Central memory CD8-positive, alpha-beta T cell (primary cell): ENCODE data around the gene C14orf93.
A peak's percentile ranks its signal among the peaks of the same experiment; 100 is the strongest.

Source experiments
- ATAC-seq: fragments of 150-1000 bp; cut with Tn5 transposase; replicated peaks from 2 replicates; pipeline ENCODE4 v1.10.0; 2022; ENCODE audit warnings: mild to moderate bottlenecking, moderate FRiP score, moderate number of reproducible peaks; ENCODE audit not compliant: poor library complexity, severe bottlenecking; ENCODE audit errors: extremely low read depth
- DNase-seq, 2 donors: peaks; one replicate each; pipeline ENCODE4 v3.0.0; 2021; ENCODE audit warnings: low spot score in 2 of 2
- H3K27ac Mint-ChIP-seq: one replicate; pipeline ENCODE4 v1.8.0; 2022; ENCODE audit warnings: low read depth, mild to moderate bottlenecking, moderate library complexity, mixed read lengths
- H3K27me3 Mint-ChIP-seq: one replicate; pipeline ENCODE4 v1.8.0; 2022; ENCODE audit warnings: mixed read lengths
- H3K36me3 Mint-ChIP-seq: one replicate; pipeline ENCODE4 v1.8.0; 2022; ENCODE audit warnings: mild to moderate bottlenecking, moderate library complexity, mixed read lengths; ENCODE audit not compliant: insufficient read depth
- H3K4me1 Mint-ChIP-seq: one replicate; pipeline ENCODE4 v1.8.0; 2022; ENCODE audit warnings: mixed read lengths
- H3K4me3 Mint-ChIP-seq: one replicate; pipeline ENCODE4 v1.8.0; 2022; ENCODE audit warnings: mild to moderate bottlenecking, moderate library complexity, mixed read lengths
- H3K9me3 Mint-ChIP-seq: one replicate; pipeline ENCODE4 v1.8.0; 2022; ENCODE audit warnings: mixed read lengths

Gene C14orf93

DNA sequence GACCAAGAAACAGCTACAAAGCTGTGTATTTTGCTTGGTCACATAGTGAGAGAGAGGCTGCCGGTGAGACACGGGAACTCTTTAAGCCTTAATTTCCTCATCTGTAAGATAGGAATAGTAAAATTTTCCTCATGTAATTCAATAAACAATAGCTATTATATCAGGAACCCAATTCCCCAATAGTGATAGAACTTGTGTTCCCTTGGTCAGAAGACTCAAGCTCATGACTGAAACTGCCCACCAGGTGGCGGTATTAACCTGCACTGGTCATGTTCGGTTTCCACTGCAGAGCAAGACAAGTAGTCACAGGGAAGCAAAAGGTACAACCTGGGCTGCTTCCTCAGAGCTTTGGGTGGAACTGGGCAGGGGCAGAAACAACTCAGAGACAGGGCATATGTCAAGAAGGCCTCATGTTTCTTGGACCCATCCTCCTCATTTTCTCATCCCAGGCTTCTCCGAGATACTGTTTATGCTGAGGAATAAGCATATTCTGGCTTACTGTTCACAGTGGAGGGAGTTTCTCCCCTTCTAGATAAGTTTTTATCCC lies 23.4 kb downstream of the C14orf93 start:
- peaks cover 2% of the 10 kb centered on the region for H3K36me3 Mint-ChIP-seq
- H3K27me3 Mint-ChIP-seq: no peaks in the 10 kb centered on the region
- H3K4me3 Mint-ChIP-seq: no peak overlapping the region
- H3K4me1 Mint-ChIP-seq: no peaks in the 10 kb centered on the region
- no peaks in the 10 kb centered on the region for H3K9me3 Mint-ChIP-seq
- DNase-seq (peak; percentile 76 to 82), ATAC-seq (peak; percentile 66)
- H3K27ac Mint-ChIP-seq: no peak overlapping the region

DNA sequence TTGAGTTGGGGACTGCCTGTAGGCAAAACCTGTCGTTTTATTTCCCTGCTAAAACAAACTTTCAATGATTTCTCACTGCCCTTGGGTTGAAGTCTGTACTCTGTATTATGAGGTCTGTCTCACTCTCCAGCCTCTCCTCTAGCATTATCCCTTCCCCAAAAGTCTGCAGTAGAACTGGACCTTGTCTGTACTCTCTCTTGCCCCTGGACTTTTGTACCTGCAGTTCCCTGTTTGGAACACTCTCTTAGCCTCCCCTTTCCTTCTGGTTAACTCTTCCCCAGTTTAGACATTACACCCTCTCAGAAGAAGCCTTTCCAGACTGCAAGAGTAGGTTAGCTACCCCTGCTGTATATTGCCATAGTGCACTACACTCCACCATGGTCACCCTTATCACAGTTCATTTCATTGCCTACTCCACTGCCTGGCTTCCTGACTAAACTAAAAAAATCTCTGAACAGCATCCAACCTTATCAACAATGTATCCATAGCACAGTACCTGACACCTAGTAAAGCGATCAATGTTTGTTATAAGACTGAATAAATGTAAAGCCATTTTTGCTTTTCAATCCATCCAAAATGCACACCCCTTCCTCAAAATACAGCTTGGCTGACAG lies 23.9 kb downstream of the C14orf93 start:
- Mint-ChIP-seq H3K4me3 (no peak overlapping the region), H3K4me1 (no peaks in the 10 kb centered on the region), H3K36me3 (peaks cover 2% of the 10 kb centered on the region), H3K9me3 (no peaks in the 10 kb centered on the region), H3K27me3 (no peaks in the 10 kb centered on the region), H3K27ac (no peak overlapping the region)
- no peak for ATAC-seq
- DNase-seq: no peak

DNA sequence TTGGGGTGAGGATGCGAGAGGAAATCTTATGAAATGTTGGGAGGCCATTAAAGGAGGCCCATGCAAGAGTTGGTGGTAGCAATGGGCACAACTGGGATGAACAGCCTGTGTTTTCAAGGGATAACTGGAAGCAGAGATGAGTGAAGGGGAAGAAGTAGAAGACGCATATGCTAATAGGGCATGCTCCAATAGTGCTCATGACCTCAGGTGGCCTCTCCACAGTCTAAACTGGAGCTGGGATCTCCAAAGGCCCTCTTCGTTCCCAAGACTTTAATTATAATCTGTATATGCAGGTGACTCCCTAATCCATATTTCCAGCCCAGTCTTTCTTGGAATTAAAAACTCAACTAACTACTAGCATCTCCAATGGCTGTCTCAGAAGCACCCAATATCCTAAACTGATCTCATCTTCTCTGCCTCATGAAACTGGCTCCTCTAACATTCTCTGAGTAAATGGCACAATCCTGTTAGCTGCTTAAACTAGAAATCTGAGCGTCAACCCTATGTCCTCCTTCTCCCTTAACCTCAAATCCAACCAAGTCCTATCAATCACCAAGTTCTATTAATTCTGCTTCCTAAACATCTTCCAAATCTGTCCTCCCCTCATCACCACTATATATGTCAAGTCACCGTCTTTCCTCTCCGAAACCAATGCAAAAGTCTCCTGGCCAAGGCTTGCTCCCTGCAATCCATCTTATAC lies 24.8 kb downstream of the C14orf93 start:
- Mint-ChIP-seq H3K36me3 (peaks cover 2% of the 10 kb centered on the region), H3K4me1 (no peaks in the 10 kb centered on the region), H3K4me3 (no peak overlapping the region), H3K9me3 (no peaks in the 10 kb centered on the region), H3K27ac (no peak overlapping the region), H3K27me3 (peaks cover under 1% of the 10 kb centered on the region)
- ATAC-seq (no peak), DNase-seq (no peak)

DNA sequence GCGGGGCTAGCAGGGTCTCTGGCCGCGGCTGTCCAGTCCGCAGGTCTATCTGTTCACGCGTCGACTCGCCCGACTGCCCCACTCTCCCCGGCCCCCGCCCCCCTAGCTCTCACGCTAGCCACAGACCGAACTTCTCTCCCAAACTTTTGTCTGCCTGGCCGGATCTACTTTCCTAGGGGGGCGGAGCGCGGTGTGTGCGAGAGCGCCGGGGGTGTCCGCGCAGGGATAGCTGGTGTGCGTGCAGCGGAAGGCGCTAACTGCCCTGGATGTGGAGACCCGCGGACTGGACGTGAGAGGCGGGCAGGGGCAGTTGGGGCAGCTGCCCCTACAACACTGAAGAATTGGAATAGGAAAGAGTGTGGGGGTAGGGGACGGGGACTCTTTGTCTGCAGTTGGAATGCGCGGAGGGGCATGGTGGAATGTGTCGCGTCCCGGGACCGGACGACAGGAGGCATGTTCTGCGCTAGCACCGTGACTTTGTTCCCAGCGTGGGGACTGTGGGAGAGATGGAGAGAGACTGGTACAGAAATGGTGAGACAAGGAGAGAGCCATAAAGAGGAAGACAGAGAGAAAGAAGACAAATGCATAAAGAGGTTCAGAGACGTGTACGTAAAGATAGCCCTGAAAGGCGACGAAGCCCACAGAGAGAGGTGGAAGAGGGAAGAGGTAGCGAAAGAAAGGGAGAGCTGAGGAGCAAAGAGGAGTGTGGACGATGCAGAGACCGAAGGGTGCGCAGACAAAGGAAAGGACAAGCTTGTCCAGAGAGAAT lies 27.3 kb downstream of the C14orf93 start, which contains the start of gene AJUBA:
AJUBA (minus strand) TSS at position 75 of the 769 bp plus-strand sequence. CDS start 285 bp downstream, outside the sequence.
- Mint-ChIP-seq H3K27ac (no peak within 1 kb of the TSS), H3K4me1 (no peaks in the 10 kb centered on the region), H3K4me3 (no peak within 1 kb of the TSS), H3K36me3 (peaks cover 2% of the 10 kb centered on the region), H3K9me3 (no peaks in the 10 kb centered on the region), H3K27me3 (peaks cover 6% of the 10 kb centered on the region)
- ATAC-seq (peak; percentile 58), DNase-seq (peak; percentile 35 to 50)

DNA sequence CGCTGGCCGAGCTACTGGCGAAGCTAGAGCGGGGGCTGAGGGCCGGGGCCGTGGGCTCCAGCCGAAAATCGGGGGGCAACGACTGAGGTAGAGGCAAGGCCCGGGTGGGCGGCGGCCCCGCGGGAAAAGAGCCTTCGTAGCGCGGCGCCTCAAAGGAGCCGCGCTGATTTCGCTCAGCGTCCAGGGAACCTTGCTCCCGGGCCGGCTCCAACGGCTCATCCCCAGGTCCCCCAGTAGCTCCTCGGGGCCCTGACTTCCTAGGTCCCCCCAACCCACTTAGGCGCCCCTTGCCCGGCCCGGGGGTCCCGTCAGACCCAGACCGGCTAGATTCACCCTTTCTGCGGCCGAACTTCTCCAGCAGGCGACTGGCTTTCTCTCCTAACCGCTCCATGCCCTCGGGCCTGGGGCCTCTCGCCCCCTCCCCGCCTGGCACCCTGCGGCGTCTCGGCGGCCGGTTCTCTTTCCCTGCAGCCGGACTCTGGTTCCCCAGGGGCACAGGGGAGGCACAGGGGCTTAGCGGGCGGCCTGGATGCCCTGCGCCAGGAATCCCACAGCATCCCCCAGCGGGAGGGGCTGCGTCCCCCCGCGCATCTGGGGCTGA lies 28.0 kb downstream of the C14orf93 start:
- Mint-ChIP-seq H3K27ac (no peak overlapping the region), H3K4me1 (no peaks in the 10 kb centered on the region), H3K27me3 (peaks cover 6% of the 10 kb centered on the region), H3K9me3 (no peaks in the 10 kb centered on the region), H3K4me3 (no peak overlapping the region), H3K36me3 (peaks cover 2% of the 10 kb centered on the region)
- ATAC-seq (no peak), DNase-seq (no peak)

DNA sequence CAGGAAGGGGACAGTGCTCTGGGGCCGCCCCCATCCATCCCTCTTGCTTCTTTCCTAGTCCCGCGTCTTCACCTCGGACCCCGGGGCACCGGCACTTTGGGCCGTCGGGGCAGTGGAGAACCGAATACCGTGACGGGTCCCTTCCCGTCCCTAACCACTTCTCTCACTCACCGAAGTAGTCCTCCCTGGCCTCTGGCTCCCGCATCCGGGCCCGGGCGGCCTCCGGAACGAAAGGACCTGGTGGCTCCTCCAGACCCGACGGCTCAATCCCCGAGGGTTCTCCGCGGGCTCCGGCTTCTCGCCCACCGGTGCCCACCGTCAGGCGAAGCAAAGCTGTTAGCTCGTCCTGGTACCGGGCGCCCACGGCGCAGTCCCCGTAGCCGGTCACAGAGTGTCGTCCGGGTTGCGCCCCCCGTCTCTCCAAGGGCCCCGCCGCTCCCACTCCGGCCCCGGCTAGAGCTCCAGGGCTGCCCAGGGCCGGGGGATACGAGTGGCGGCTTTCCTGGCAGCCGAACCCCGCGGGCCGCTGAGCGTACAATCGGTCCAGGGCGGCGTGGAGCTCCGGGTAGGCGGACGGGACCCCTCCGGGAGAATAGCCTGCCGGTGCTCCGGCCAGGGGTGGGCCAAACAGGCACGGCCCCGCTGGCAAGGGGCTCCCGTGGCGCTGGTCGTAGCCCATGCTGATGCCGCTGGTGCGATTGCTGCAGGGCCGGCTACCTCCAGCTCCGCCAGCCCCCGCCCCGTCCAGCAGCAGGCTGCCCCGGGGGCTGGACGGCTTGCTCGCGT lies 28.7 kb downstream of the C14orf93 start:
- H3K4me3 Mint-ChIP-seq: peak overlapping the region; percentile 42
- H3K27me3 Mint-ChIP-seq: peaks cover 6% of the 10 kb centered on the region
- H3K9me3 Mint-ChIP-seq: no peaks in the 10 kb centered on the region
- ATAC-seq (no peak), DNase-seq (no peak)
- peaks cover 2% of the 10 kb centered on the region for H3K36me3 Mint-ChIP-seq
- no peak overlapping the region for H3K27ac Mint-ChIP-seq
- no peaks in the 10 kb centered on the region for H3K4me1 Mint-ChIP-seq

DNA sequence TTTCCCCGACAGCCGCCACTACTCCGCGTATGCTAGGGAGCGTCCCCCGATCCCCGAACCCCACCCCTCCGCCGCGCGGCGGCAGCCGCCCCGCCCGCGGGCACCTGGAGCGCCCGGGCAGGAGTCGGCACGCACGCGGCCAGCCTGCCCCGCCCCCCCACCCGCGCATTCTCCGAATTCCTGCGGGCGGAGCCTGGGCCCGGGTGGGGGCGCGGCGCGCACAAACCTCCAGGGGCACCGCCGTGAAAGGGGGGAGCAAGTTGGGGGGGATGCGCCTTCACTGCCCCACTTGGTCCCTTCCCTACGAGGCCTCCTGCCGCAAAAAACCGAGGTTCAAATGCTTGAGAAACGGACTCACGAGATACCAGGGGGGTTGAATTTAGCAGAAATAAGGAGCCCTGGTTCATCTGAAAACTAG lies 29.3 kb downstream of the C14orf93 start:
- Mint-ChIP-seq H3K4me3 (peak overlapping the region; percentile 42), H3K27ac (no peak overlapping the region), H3K4me1 (no peaks in the 10 kb centered on the region), H3K36me3 (peaks cover 2% of the 10 kb centered on the region), H3K27me3 (peaks cover 6% of the 10 kb centered on the region), H3K9me3 (no peaks in the 10 kb centered on the region)
- no peak for ATAC-seq
- no peak for DNase-seq

DNA sequence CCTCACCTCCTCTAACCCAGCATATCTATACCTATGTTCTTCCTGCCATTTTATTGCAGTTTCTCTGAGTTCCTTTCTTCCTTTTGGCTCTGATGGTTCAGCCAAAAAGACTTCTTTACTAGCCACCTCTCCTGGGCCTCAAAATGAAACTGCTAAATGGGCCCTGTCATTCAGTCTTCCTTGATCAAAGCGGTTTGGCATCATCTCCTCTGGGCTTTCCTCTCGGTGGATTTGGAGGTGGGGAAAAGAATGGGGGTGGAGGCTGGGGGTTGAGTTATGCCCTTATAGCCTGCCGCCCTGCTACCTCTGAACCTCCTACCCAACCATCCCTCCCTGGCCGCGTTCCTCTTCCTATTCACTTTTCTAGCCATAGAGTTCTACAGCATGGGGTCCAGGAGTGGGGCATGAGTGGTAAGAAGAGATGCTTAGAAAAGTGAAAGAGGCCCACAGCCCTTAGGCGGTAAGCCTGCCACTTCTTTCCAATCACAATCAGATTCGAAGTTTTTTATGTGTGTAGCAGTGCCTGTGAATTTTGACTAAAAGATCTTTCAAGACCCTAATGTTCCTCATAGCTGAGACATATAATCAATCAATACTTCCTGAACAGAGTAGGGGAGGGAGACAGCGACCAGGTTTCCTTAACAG lies 30.1 kb downstream of the C14orf93 start:
- peak overlapping the region; percentile 42 for H3K4me3 Mint-ChIP-seq
- no peak for DNase-seq
- no peaks in the 10 kb centered on the region for H3K4me1 Mint-ChIP-seq
- H3K27me3 Mint-ChIP-seq: peaks cover 11% of the 10 kb centered on the region
- H3K27ac Mint-ChIP-seq: no peak overlapping the region
- no peak for ATAC-seq
- H3K36me3 Mint-ChIP-seq: peaks cover 2% of the 10 kb centered on the region
- no peaks in the 10 kb centered on the region for H3K9me3 Mint-ChIP-seq

DNA sequence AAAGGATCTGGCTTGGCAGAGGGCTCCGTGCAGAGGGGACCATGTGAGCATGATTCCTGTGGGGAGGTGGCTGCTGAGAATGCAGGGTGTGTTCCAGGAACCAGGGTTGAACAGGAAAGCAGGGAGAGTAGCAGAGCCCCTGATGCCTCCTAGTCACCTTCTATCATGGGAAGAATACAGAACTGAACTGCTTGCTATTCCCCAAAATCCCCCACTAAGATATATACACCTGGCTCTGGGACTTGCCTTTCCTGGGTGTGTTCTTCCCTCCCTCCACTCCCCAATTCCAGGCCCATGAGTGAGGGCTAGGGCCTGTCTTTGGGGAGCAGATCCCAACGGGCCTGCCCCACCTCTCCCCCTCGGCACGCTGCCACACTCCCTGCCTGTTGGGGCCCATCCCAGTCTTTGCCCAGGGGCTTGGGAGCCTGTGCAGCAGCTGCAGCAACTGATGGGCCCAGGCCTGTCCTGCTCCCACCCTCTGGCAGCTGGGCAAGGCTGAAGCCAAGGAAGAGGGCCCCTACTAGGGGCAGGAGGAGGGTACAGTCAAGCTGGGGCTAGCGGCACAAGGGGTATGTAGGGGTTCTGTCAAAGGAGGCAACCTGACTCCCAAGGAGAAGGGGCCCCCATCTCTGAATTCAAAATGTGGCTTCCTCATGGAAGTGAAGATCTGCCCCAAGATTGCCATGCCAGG lies 30.8 kb downstream of the C14orf93 start:
- Mint-ChIP-seq H3K4me3 (no peak overlapping the region), H3K9me3 (no peaks in the 10 kb centered on the region), H3K27me3 (peaks cover 15% of the 10 kb centered on the region), H3K27ac (no peak overlapping the region), H3K4me1 (no peaks in the 10 kb centered on the region), H3K36me3 (no peaks in the 10 kb centered on the region)
- no peak for DNase-seq
- no peak for ATAC-seq

DNA sequence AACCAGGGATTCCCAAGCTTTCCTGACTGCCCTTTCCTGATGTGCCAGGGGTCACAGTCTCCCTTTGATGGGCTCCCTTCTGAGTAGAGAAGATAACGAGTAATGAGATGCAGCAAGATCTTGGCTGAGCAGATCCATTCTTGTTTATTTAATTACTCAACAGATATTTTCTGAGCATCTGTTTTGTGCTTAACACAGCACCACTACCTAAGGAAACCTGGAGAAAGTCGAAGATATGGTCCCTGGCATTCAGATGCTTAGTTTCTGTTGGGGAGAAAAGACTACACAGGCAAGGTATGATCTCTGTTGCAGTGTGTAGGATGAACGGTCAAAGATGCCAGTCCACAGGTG lies 31.5 kb downstream of the C14orf93 start:
- Mint-ChIP-seq H3K4me1 (no peaks in the 10 kb centered on the region), H3K36me3 (no peaks in the 10 kb centered on the region), H3K27ac (no peak overlapping the region), H3K4me3 (no peak overlapping the region), H3K9me3 (no peaks in the 10 kb centered on the region), H3K27me3 (peaks cover 15% of the 10 kb centered on the region)
- ATAC-seq (no peak), DNase-seq (no peak)
